Left hindlimb (tissue), 1 donor: ENCODE measurements around the gene TCERG1L.

Experiments
- DNase-seq: peaks from one replicate; pipeline ENCODE4 v3.0.0-alpha.2; 2018

Gene TCERG1L

GRCh38 chr10:131055437-131055836 is 256.1 kb downstream of the TCERG1L start:
- no peak for DNase-seq

GRCh38 chr10:131053192-131053591 is 258.3 kb downstream of the TCERG1L start:
- DNase-seq: no peak

GRCh38 chr10:131050162-131050766 is 261.3 kb downstream of the TCERG1L start:
- no peak for DNase-seq

- no peak for DNase-seq
Measured at GRCh38 chr10:131049016-131049415, 262.5 kb downstream of the TCERG1L start.

GRCh38 chr10:131048606-131049005 is 262.9 kb downstream of the TCERG1L start:
- DNase-seq: no peak

- no peak for DNase-seq
Measured at GRCh38 chr10:131047501-131047900, 264.0 kb downstream of the TCERG1L start.

GRCh38 chr10:131046194-131046593 is 265.3 kb downstream of the TCERG1L start:
- no peak for DNase-seq

GRCh38 chr10:131044379-131045111 is 267.0 kb downstream of the TCERG1L start:
- no peak for DNase-seq

- DNase-seq: no peak
Measured at GRCh38 chr10:131043039-131043691, 268.4 kb downstream of the TCERG1L start.
